MV-4-11 (cell line): ENCODE data around the gene LRRC27.

Experiments used
- DNase-seq: peaks from one replicate; lab custom pipeline; 2025; lab: John Stamatoyannopoulos, UW

The LRRC27 gene

DNA sequence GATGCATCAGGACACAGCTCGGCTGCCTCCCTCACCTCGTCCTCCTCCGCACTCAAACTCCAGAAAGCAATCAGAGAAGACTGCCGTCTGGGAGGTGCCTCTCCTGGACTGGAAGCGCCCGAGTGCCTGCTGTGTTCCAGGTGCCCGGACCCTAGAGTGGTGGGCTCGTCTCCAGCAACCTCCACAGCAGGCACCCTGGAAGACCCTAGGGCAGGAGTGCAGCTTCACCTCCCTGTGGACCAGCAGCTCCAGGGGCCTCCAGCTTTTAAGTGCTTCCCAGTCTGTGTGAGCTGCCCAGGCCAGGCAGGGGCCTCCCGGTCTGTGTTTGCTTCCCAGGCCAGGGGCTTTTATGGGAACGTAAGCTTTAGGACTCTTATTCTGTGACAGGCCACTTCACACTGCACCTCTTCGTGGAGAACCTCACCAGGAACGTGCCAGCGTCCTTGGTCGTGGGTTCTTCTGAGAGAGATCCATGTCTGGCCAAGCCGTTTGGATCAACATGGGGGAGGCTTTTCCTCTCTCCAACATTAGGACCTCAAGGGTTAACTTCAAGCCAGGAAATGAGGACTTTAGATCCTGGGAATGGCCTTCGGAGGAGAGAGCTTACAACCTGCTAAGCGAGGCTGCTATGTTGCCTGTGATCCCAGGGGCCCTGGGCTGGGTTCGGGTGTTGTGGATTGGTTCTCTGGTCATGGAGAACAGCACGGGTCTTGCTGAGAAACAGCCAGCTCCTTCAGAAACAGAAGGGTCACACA is 59.1 kb downstream of the LRRC27 start:
- DNase-seq = no peak

DNA sequence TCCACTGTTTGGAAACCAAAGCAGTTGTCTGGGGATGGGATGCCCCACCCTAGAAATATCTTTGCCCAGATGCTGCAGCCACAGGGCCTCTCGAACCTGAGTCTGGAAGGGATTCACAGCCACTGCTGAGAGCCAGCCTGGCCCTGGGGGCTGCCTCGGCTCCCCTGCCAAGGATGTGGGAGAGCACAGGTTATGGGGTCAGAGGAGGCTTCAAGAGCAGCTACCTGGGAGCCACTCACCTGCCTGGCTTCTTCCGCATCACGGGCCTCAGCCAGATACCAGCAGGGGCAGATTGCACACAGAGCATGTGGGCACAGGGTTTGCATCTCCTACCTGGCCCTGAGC is 59.7 kb downstream of the LRRC27 start:
- DNase-seq = no peak

DNA sequence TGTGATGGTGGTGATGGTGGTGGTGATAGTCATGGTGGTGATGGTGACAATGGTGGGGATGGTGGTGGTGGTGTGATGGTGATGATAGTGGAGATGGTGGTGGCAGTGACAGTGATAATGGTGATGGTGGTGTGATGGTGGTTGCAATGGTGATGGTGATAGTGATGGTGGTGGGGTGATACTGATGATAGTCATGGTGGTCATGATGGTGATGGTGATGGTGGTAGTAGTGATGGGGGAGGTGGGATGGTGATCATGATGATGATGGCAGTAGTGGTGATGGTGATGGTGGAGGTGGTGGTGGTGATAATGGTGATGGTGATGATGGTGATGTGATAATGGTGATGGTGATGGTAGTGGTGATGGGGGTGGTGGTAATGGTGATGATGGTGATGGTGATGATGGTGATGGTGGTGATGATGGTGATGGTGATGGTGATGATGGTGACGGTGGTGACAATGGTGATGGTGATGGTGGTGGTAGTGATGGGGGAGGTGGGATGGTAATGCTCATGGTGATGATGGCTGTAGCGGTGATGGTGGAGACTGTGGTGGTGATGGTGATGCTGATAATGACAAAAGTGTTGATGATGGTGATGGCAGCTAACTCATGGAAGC is 60.3 kb downstream of the LRRC27 start:
- DNase-seq = no peak

DNA sequence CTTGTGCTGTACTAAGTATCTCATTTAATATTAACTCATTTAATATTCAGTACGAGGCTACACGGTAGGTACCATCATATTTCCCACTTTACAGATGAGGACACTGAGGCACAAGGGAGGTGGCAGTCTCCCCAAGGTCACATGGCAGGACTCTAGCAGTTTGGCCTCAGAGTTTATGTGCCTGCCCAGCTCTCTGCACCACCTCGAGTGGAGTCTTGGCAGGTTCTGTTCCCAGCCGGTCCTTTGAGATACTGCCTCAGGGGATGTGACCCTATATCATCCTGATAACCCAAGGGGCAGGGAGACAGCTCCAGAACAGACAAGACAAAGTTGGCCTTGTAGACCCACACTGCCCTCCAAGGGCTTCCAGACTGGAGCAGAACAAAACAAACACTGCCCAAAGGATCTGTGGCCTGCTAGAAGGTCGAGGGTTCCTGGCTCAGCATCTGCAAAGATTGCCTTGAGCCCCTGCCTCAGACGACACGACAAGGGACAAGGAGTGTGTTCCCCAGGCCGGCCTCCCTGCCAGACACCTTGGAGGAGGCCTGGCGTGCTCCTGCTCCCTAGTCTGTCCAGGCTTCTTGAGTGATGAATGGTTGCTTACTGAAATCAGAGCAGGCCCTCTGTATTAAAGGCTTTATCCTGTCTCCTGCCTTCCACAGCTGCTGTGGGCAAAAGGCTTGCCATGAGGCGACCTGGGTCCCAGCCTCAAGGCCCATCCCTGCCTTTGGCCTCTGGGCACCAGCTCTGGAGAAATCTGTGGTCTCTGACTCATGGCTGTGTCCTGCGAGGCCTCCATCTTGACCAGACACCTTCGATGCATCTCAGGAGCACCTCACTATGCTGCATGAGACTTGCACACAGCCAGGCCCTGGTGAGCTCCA is 61.1 kb downstream of the LRRC27 start:
- DNase-seq = peak; percentile 7

DNA sequence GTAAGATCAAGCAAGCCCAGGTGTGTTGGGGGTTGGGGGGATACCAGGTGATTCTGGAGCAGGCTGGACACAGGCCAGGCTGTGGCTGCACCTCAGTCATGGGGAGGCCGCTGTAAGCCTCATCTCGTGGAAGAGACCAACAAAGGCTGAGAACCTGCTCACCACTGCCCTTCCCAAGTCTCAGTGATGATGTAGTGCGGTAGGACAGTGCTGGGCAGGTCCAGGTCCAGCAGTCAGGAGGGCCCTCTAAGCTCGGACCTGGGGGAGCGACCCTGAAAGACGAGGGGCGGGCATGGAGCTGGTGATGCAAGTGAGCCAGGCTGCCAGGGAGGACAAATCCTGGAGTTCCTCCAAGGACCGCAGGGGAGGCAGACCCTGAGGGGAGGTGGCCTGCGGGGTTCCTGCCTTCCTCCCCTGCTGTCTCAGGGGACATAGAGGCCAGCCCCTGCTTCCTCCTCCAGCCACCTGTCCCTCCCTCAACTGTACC is 61.7 kb downstream of the LRRC27 start:
- DNase-seq = no peak

DNA sequence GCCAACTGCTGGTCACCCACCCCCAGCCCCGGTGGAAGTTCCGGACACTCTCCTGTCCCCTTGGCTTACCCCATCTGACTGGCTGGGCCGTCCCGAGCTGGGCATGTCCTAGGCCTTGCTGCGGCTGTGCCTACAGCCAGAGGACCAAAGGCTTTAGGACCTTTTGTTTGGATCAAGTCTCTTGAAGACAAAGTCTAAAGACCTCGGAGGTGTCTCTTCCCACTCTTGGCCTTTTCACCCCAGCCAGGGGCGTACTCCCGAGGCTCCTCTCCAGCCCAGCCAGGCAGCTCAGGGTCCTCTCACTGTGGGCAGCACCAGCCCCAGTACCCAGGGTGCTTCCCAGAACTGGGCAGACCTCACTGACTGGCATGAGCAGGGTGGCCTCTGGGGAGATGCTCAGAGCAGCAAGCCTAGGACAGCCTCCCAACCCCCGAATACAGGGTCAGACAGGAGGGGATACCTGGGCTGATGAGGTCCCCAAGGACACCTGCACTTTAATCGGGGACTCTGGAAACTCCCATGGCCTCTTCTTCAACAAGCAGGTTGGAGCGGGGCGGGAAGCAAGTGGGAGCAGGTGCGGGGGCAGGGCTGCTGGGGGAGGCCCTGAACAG is 62.3 kb downstream of the LRRC27 start:
- DNase-seq = no peak

DNA sequence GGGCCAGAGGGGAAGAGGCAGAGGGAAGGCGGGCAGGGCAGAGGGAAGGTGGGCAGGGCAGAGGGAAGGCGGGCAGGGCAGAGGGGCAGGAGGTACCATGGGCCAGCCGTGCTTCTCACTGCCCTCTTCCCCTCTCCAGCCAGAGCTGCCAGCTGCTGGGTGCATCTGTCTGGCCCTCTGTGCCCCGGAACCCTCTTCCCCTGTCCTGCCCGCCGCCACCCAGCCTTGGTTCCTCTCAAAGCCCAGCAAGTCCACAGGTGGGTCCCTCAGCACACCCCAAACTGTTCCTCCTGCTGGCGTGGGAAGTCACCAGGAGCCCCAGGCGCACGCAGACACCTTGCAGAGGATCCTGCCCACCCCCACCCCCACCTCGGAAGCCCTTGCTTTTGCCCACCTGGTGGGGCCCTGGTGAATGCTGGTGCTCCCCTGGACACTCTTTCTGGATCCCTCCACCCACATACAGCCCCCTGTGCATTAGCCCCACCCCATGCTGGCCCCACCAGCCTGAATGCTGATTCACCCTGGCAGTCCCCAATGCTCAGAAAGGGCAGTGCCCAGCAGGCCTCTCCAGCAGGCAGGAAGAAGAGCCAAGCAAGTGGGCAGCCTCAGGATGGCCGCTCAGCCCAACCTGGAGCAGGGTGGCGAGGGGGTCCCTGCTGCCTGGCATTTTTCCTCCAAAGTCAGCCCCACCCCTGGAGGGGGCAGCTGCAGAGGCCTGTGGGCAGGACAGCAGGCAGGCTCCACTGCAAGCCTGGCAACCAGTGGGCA is 63.1 kb downstream of the LRRC27 start:
- no peak for DNase-seq

DNA sequence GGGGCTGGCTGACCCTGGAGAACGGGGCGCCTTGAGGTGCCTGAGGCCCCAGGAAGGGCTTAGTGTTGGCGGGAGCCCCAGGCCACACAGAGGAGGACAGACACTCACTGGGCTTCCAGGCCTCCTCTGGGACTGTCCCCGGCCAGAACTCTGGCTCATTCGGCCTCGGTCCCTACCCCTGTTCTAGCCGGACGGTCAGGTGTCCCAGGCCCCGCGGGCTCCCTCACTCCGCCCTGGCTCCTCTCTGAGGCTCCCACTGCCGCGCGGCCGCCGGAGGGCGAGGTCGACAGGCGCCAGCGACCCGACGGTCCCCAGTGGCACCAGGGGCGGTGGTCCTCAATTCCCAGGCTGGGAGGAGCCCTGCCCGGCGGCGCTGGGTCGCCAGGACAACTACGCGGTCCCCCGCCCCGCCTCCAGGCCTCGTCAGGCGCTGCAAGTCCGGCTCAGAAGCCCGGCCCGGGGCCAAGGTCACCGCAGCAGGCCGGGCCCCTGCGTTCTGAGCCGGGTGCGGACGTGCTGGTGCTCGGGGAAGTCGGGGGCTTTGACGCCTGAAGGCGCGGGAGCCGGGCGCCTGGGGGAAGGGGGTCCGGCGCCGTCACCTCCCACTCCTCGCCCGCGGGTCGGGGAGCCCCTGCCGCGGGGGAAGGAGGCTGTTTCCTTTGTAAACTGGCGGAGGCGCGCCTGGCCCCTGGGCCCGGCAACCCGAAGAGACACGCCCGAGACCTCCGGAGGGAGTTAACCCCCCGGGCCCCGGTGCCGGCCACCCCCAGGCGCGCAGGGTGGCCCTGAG is 63.9 kb downstream of the LRRC27 start:
- DNase-seq = no peak

DNA sequence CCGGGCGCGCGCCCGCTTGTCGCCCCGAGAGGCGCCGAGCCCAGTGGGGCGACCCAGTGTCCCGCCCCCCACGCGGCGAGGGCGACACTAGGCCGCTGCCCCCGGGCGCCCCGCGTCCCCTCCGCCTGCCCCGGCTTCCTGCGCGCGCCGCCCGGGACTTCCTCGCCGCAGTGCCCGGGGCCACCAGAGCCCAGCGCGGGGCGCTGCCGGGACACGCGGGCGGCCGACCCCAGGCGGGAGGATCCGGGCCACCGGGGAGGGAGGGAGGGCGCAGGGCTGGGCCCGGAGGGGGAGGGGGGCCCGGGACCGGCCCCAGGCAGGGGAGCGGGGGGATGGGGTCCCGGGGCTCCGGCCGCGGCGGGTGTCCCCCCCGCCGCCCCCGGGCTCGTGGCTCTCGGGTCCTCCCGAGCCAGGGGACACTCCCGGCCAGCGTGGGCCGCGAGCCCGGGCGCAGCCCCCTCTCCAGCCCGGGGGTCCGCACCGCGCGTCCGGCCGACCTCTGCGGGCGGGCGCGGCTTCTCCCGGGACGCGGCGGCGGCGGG is 64.6 kb downstream of the LRRC27 start:
- DNase-seq = no peak

DNA sequence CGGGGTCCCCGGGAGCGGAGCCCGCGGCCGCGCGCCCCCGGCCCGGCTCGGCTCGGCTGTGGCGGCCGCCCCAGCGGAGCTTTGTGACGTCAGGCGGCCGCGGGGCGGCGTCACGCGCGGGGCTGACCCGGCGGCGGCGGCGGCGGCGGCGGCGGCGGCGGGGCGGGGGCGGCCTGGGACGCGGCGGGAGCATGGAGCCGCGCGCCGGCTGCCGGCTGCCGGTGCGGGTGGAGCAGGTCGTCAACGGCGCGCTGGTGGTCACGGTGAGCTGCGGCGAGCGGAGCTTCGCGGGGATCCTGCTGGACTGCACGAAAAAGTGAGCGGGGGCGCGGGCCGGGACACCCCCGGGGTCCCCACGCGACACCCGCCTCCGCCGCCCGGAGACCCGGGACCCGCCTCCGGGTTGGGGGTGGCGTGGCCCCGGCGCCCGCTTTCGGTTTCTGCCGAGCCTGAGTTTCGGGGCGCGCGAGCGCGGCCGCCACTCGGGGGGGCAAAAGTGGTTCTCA is 65.1 kb downstream of the LRRC27 start, which contains the start of gene PWWP2B:
Gene PWWP2B, plus strand, starts transcription at position 165 of the 506 bp plus-strand sequence. Its CDS starts 27 bp downstream, at position 192.
- no peak for DNase-seq

DNA sequence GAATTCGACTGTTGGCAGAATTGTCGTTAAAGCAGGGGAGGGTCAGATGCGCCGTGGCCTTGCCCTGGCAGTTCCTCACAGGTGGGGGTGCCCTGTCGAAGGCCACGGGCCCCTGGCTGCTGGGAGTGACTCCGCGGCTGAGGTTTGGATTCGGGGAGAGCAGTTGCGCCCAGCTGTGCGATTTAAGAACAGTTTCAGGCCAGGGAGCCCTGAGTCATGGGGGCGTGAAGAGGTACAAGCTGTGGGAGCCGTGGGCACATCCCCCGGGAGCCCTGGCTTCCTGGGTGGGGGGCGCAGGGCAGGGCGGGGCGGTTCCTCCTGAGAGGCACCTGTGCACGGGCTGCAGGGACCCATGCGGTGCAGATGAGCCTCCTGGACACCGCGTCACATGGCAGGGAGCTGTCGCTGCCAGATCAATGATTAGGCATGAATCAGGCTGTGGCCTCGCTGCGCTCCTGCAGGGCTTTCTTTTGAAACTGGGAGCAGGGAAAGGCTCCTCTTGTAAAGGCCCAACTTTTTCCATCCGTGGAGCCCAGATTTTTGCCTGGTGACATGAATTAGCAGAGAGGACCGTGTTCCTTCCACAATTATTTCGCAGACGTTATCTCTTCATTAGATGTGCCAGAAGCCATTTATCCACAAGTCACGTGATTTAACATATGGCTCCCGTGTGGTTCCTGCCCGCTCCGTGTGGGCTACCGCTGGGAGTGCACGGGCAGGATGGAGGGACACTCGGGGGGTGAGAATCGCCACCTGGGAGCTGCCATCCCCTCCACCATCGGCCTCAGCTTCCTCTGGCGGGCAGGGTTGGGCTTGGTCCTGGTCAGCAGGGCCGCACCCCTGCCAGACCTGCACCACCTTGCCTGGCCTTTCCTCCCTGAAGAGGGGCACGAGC is 65.9 kb downstream of the LRRC27 start:
- DNase-seq = peak; percentile 44

DNA sequence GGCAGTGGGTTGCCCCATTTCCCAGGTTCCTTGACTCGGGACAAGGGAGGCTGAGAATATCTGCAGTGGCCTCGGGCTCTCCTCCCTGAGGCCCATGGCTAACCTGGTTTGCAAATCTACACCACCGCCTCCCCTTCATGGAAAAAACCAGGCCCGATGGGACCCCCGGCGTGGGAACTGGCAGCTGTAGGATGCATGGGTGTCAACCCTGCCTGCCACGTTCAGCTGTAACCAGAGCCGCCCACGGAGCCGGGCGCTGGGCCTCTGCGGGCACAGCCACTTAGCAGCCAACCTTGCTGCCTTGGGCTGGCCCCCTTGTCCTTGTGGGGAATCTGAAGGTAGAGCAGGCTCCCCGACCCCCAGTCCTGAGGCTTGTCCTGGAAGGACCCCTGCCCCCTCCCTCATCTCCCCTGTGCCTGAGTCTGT is 66.6 kb downstream of the LRRC27 start:
- DNase-seq = no peak

DNA sequence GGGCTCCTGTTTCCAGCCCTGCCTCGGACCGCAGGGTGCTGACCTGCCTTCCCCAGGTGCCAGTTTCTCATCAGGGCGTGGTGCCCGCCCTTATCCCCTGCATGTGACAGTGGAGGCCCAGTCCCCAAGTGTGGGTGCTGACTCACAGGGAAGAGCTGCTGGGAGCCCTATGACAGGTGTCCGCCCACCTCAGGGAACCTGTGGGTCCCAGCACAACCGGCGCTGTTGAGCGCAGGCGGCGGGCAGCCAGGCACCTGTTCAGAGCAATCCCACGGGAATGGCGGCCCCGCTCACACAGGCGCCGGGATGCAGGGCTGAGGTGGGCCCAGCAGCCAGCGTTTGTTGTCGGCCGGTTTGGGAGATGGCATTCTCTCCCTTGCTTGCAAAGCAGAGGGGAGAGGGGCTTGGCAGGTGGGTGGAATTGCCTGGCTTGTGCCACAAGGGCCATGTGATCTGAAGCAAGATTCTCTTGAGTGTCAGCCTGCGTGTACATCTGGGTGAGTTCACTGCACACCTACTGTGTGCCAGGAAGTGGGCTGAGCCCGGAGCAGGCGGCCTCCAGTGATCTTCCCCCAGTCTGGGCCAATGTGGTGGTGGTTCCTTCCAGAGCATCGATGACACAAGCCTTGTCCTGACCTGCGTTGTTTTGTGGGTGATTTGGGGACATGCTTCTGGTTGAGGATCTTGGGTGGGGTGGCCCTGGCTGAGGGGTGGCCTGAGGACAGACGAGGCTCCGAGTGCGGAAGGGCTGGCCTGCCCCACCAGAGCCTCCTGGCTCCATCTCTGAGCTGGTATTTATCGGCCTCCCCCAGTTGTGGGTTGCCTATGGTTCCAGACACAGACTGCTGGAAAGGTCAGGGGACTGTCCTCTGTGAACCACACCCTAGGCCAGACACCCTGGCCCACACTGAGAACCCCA is 67.4 kb downstream of the LRRC27 start:
- DNase-seq = no peak

DNA sequence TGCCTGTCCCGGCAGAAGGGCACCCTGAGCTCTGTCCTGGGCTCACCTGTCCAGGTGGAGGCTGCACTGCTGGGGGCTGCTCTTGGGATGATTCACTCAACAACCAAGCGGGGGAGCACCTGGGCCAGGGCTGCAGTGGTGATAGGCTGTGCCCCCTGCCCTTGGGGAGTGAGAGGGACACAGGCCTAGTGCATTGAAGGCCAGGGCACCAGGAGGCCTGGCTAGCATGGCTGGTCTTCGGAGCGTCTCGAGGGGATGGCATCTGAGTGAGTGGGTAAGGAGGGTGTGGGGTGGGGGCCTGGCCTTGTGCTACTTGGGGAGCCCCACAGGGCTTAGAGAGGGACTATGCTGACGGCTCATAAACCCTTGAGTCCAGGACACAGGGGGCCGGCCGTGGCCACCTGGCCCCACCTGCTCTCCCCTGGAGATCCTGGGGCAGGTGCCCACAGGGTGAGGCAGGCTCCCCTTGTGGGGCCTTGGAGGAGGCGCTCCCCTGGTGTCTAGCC is 68.1 kb downstream of the LRRC27 start:
- no peak for DNase-seq

DNA sequence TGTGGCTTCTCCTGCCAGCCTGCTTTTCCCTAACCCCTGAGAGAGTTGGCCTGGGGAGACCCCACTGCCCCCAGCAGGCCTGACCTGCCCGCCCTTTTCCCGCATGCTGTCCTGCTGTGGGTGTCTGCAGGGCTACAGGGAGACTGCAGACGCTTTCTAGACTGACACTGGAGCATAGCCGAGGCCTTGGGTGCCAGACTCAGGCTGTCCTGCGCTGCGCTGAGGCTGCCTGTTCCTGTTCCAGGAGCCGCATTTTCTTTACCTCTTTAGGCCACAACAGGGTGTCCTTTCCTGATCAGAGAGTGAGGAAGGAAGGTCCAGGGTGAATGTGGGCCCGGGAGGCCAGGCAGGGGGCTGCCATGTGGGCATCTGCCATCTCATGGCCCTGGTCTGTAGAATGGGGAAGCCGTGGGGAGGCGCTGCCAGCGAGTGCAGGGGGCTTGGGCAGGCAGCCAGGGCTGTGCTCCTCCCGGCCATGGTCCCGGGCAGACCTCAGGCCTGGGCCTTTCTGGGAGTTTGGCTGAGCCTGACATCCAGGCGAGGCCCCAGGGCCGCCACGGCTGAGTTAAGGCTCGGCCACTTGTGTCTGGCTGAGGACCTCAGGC is 68.7 kb downstream of the LRRC27 start:
- DNase-seq = peak; percentile 26

DNA sequence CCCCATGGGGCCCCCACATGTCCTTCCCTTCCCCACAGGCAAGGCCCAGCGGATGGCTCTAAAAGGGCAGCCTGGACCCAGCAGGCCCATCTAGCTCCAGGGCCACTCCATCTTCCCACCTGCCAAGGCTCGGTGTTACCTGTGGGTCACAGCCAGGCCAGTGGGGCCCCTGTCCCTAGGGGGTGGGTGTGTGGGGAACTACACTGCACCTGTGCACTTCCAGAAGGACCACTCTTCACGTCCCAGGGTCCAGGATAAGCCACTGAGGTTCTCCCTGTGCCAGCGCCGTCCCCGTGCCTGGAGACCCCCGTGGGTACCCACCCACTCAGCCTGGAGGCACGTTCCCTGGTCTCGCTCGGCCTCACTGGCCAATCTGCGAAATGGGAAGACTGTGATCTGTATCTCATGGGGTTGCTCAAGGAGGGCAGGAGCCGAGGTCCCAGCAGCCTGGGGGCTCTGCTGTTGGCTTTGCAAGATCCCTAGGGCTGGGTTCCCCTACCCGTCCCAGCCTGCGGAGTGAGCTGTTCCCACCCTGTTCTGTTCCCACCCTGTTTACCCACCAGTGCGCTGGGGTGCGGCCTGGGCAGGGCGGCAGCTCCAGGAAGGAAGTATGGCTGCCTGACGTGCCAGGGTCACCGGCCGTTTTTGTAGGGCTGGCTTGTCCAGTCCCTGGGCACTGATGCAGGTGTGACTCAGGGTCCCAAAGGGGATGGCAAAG is 69.6 kb downstream of the LRRC27 start:
- no peak for DNase-seq
